ENCODE data around the gene AGL. TPM values are rescaled to one million over a fixed set of nuclear protein-coding genes. Genes with fewer than 3 reads are reported as not detected.

Gene AGL
- total and polyA plus RNA-seq, 2 of the 13 experiments (the other 11 are each of a cell fraction or from before 2014, with no cell fraction given), result 4.3 to 13.1 TPM

- no peak for TF ChIP-seq ATF4 (CRISPR knock-in tag; IDR thresholded peaks at IDR 0.05)
- TF ChIP-seq MIER3 (CRISPR knock-in tag; IDR thresholded peaks at IDR 0.05; ENCODE audit: borderline replicate concordance), result peak; percentile 26; the same call in 1 of the 2 replicates
- no peak for TF ChIP-seq EHMT2 (IDR thresholded peaks at IDR 0.05; ENCODE audit: borderline replicate concordance, low read depth, low read length)
- no peak for TF ChIP-seq ZNF512 (CRISPR knock-in tag; IDR thresholded peaks at IDR 0.05)
- TF ChIP-seq ZZZ3 (CRISPR knock-in tag; IDR thresholded peaks at IDR 0.05; ENCODE audit: borderline replicate concordance), result no peak
- no peak for TF ChIP-seq ZBTB33 (CRISPR knock-in tag; IDR thresholded peaks at IDR 0.05)
- no peak for TF ChIP-seq NFE2L2 (IDR thresholded peaks at IDR 0.05; ENCODE audit: low read length)
- no peak for TF ChIP-seq ZFX (CRISPR knock-in tag; IDR thresholded peaks at IDR 0.05; ENCODE audit: low read depth)
- no peak for TF ChIP-seq YEATS4 (CRISPR knock-in tag; IDR thresholded peaks at IDR 0.05; ENCODE audit: borderline replicate concordance)
- no peak for TF ChIP-seq AKAP8 (CRISPR knock-in tag; IDR thresholded peaks at IDR 0.05)
- TF ChIP-seq SP140L (CRISPR knock-in tag; IDR thresholded peaks at IDR 0.05; ENCODE audit: borderline replicate concordance), result no peak
- TF ChIP-seq GABPB1 (CRISPR knock-in tag; IDR thresholded peaks at IDR 0.05), result no peak
- no peak for TF ChIP-seq HINFP (CRISPR knock-in tag; IDR thresholded peaks at IDR 0.05; ENCODE audit: low read depth)
- TF ChIP-seq HMGA1 (CRISPR knock-in tag; conservative IDR thresholded peaks at IDR 0.05), result no peak
- TF ChIP-seq TSC22D2 (CRISPR knock-in tag; IDR thresholded peaks at IDR 0.05; ENCODE audit: borderline replicate concordance), result 0 out of 2 replicates have a peak, but pooled peaks have one; percentile 40
- TF ChIP-seq CHCHD3 (CRISPR knock-in tag; IDR thresholded peaks at IDR 0.05), result no peak
- no peak for TF ChIP-seq ZNF432 (CRISPR knock-in tag; IDR thresholded peaks at IDR 0.05; ENCODE audit: borderline replicate concordance)
- TF ChIP-seq PHF21A (CRISPR knock-in tag; IDR thresholded peaks at IDR 0.05), result no peak
- TF ChIP-seq FOXA3 (CRISPR knock-in tag; IDR thresholded peaks at IDR 0.05), result peak; percentile 70
- no peak for TF ChIP-seq SKIL (CRISPR knock-in tag; IDR thresholded peaks at IDR 0.05; ENCODE audit: borderline replicate concordance)
- no peak for TF ChIP-seq GTF3A (CRISPR knock-in tag; conservative IDR thresholded peaks at IDR 0.05)
- TF ChIP-seq BRCA1 (CRISPR knock-in tag; IDR thresholded peaks at IDR 0.05), result no peak
Measured at GRCh38 chr1:99808391-99809115, 41.6 kb upstream of the AGL start (continued).

Data from HepG2 (cell line).